Peyer's patch (tissue), 4 donors: Measurements from ENCODE around the gene KCNQ5.

ENCODE experiments used
- CTCF ChIP-seq, 6 experiments: fragments of 450-650 bp in 4 of 6; fragments of 200-600 bp in 2 of 6; sonication (generic) in 1 of 6; IDR thresholded peaks; one replicate each; pipeline ENCODE4 v1.5.1; 2017 to 2019; ENCODE audit warnings: antibody characterized with exemption in 6 of 6, mild to moderate bottlenecking in 3 of 6, moderate library complexity in 1 of 6
- POLR2A ChIP-seq, 2 donors: fragments of 450-650 bp; IDR thresholded peaks; one replicate each; pipeline ENCODE4 v1.5.1; 2017; ENCODE audit warnings: antibody characterized with exemption in 2 of 2, mild to moderate bottlenecking in 2 of 2, moderate library complexity in 2 of 2

- TF ChIP-seq CTCF (IDR thresholded peaks at IDR 0.05) (no peak), POLR2A (IDR thresholded peaks at IDR 0.05) (no peak)
Observed at GRCh38 chr6:72948153-72948552, 326.3 kb downstream of the KCNQ5 start.
